PC-9 (cell line): ENCODE measurements around the gene ZNF506. TPM values are rescaled to one million over a fixed set of nuclear protein-coding genes. Genes with fewer than 3 reads are reported as not detected.

Experiments
- BruUV-seq: library from RNA; stranded (reverse); fragments of 400-500 nt; replicated peaks from 2 replicates; lab custom pipeline; 2021; lab: Mats Ljungman, UMichigan
- CTCF ChIA-PET: fragments of 300-600 bp; sonication (Branson Sonifier 250); formaldehyde crosslinking; loops from one replicate; lab custom pipeline; 2022; ENCODE audit warnings: antibody characterized with exemption; lab: Charles Lee
- POLR2A ChIA-PET: fragments of 300-600 bp; sonication (Branson Sonifier 250); formaldehyde crosslinking; loops from one replicate; lab custom pipeline; 2022; ENCODE audit warnings: antibody characterized with exemption; ENCODE audit not compliant: unreplicated experiment; lab: Charles Lee
- DNase-seq, 2 experiments: peaks; one replicate each; pipeline versions ENCODE4 v3.0.0 to v3.0.0-alpha.2; 2015 to 2022; ENCODE audit warnings: mixed read lengths in 1 of 2
- H2AFZ ChIP-seq: fragments of 200-600 bp; sonication (generic); 2 replicates; pipeline ENCODE4 v1.8.1; 2017; ENCODE audit warnings: antibody characterized with exemption
- H3F3A ChIP-seq: fragments of 200-600 bp; sonication (generic); 2 replicates; pipeline ENCODE4 v1.8.1; 2017; ENCODE audit warnings: antibody characterized with exemption, mild to moderate bottlenecking, low read depth; ENCODE audit not compliant: insufficient read depth
- H3K27ac ChIP-seq: fragments of 200-600 bp; sonication (generic); 2 replicates; pipeline ENCODE4 v1.6.1; 2016; ENCODE audit warnings: mixed run types
- H3K27me3 ChIP-seq: fragments of 200-600 bp; sonication (generic); 2 replicates; pipeline ENCODE4 v1.6.1; 2016; ENCODE audit warnings: low read depth, mixed run types; ENCODE audit not compliant: insufficient read depth
- H3K36me3 ChIP-seq: fragments of 200-600 bp; sonication (generic); 2 replicates; pipeline ENCODE4 v1.6.1; 2016; ENCODE audit warnings: low read depth, mixed run types
- H3K4me1 ChIP-seq: fragments of 200-600 bp; sonication (generic); replicated peaks from 2 replicates; pipeline ENCODE4 v1.6.1; 2016; ENCODE audit warnings: mixed run types; ENCODE audit not compliant: insufficient read depth
- H3K4me2 ChIP-seq: fragments of 200-600 bp; sonication (generic); 2 replicates; pipeline ENCODE4 v1.6.1; 2017; ENCODE audit warnings: mixed run types
- H3K4me3 ChIP-seq: fragments of 200-600 bp; sonication (generic); 2 replicates; pipeline ENCODE4 v1.6.1; 2016; ENCODE audit warnings: mixed run types
- H3K79me2 ChIP-seq: fragments of 200-600 bp; sonication (generic); 2 replicates; pipeline ENCODE4 v1.6.1; 2017; ENCODE audit warnings: low read depth, mixed run types
- H3K9me2 ChIP-seq: fragments of 200-600 bp; sonication (generic); 2 replicates; pipeline ENCODE4 v1.8.1; 2017; ENCODE audit warnings: mild to moderate bottlenecking; ENCODE audit not compliant: insufficient read depth
- H3K9me3 ChIP-seq: fragments of 200-600 bp; sonication (generic); 2 replicates; pipeline ENCODE4 v1.8.1; 2016; ENCODE audit warnings: low read depth; ENCODE audit not compliant: insufficient read depth
- H4K20me1 ChIP-seq: fragments of 200-600 bp; sonication (generic); 2 replicates; pipeline ENCODE4 v1.8.1; 2017; ENCODE audit not compliant: insufficient read depth
- CTCF ChIP-seq: fragments of 200-600 bp; sonication (generic); conservative IDR thresholded peaks from 2 replicates; pipeline ENCODE4 v1.6.1; 2017; ENCODE audit warnings: mixed run types, antibody characterized with exemption, mild to moderate bottlenecking, moderate library complexity
- EZH2 ChIP-seq: fragments of 200-600 bp; sonication (generic); IDR thresholded peaks from 2 replicates; pipeline ENCODE4 v1.8.0; 2017; ENCODE audit warnings: antibody characterized with exemption, low read depth
- intact Hi-C: fragments of 100-400 bp; cut with micrococcal nuclease; formaldehyde crosslinking; loops from one replicate; pipeline ENCODE4 v1.10.0; 2022; ENCODE audit not compliant: unreplicated experiment
- total RNA-seq: library from RNA; stranded (reverse); gene quantifications from 2 replicates; pipeline ENCODE4 v1.2.3, GENCODE V29; 2021

Gene ZNF506
- total RNA-seq, 1 experiment from 2014 or later: 12.6 TPM

GRCh38 chr19:19743176-19743575 is 78.4 kb downstream of the ZNF506 start:
- Histone ChIP-seq H3K27ac (no peak overlapping the region), H4K20me1 (no peaks in the 10 kb centered on the region), H3K9me3 (no peaks in the 10 kb centered on the region), H3K27me3 (peaks cover 28% of the 10 kb centered on the region), H2AFZ (no peak overlapping the region), H3F3A (no peaks in the 10 kb centered on the region), H3K79me2 (no peaks in the 10 kb centered on the region), H3K9me2 (no peaks in the 10 kb centered on the region), H3K4me3 (no peak overlapping the region), H3K36me3 (no peaks in the 10 kb centered on the region), H3K4me1 (no peaks in the 10 kb centered on the region), H3K4me2 (no peak overlapping the region)
- no peak for DNase-seq
- intact Hi-C loops: no loop called here
- BruUV-seq: no TSS peak
- TF ChIP-seq EZH2 (no peak), CTCF (no peak)
- ChIA-PET CTCF (no interaction called here), POLR2A (no interaction called here)

DNA sequence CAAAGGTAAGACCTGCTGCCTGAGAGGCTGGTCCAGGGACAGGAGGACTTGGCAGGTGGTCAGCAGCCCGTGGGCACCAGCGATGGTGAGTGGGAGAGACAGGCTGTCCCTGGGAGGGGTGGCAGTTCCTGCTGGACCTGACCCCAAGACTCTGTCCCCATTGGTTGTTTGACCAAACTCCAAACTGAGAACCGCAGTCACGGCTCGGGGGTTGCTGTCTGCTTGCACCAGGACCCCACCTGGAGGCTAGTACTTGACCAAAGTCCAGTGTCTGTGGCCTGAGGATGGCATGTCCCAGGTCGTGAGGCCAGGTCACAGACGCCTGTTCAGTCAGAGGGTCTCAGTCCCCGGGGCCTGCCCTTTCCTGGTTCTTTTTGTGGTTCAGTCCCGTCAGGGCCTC is 78.8 kb downstream of the ZNF506 start:
- ChIA-PET POLR2A (no interaction called here), CTCF (no interaction called here)
- BruUV-seq: no TSS peak
- Histone ChIP-seq H3K9me2 (no peaks in the 10 kb centered on the region), H2AFZ (no peak overlapping the region), H4K20me1 (no peaks in the 10 kb centered on the region), H3K36me3 (no peaks in the 10 kb centered on the region), H3K4me3 (no peak overlapping the region), H3K27ac (no peak overlapping the region), H3K4me2 (no peak overlapping the region), H3K9me3 (no peaks in the 10 kb centered on the region), H3K79me2 (no peaks in the 10 kb centered on the region), H3F3A (no peaks in the 10 kb centered on the region), H3K4me1 (no peaks in the 10 kb centered on the region), H3K27me3 (peaks cover 24% of the 10 kb centered on the region)
- no peak for DNase-seq
- intact Hi-C loops: no loop called here
- TF ChIP-seq CTCF (no peak), EZH2 (no peak)

Other genes with a start within 250 kb of the ZNF506 start
- gene PBX4, start 203.1 kb downstream of the ZNF506 start, total RNA-seq: 5.7 and 7.4 TPM in 2 replicates
- 27.4 and 29.2 TPM in 2 replicates for gene LPAR2, start 193.5 kb downstream of the ZNF506 start, total RNA-seq
- 15.4 and 18.2 TPM in 2 replicates for gene GMIP, start 178.1 kb downstream of the ZNF506 start, total RNA-seq
- gene ATP13A1, start 158.1 kb downstream of the ZNF506 start, total RNA-seq: 41.1 and 59.7 TPM in 2 replicates
- 6.2 and 9.3 TPM in 2 replicates for gene ZNF101, start 152.9 kb downstream of the ZNF506 start, total RNA-seq
- 2.8 and 3.0 TPM in 2 replicates for gene ZNF14, start 88.6 kb downstream of the ZNF506 start, total RNA-seq
- 4.2 and 5.1 TPM in 2 replicates for gene ZNF253, start 44.1 kb upstream of the ZNF506 start, total RNA-seq
- gene ZNF93, start 79.2 kb upstream of the ZNF506 start, total RNA-seq: 4.1 and 5.8 TPM in 2 replicates
- gene ZNF682, start 217.8 kb upstream of the ZNF506 start, total RNA-seq: 3.9 and 4.7 TPM in 2 replicates